ENCODE results near the gene PEX13.

GRCh38 chr2:60991644-60992043 is 25.9 kb upstream of the PEX13 start:
- TF ChIP-seq CTCF (conservative IDR thresholded peaks at IDR 0.05; ENCODE audit: low read length) (no peak), EZH2phosphoT487 (IDR thresholded peaks at IDR 0.05; ENCODE audit: borderline replicate concordance, low read depth, low read length) (no peak)

Data from OCI-LY7 (cell line).